A549 (cell line): ENCODE measurements around the gene IL10.

ENCODE experiments used
- CHD2 ChIP-seq: fragments of 150-350 bp; IDR thresholded peaks from 2 replicates; pipeline ENCODE4 v1.6.1; 2014; ENCODE audit warnings: low read length; ENCODE audit not compliant: partially characterized antibody
- CTCF ChIP-seq: fragments of >200 bp; sonication (Bioruptor Twin); formaldehyde crosslinking; IDR thresholded peaks from 3 replicates; pipeline ENCODE4 v1.5.1; 2016
- EHMT2 ChIP-seq: fragments of 200-600 bp; sonication (generic); IDR thresholded peaks from 2 replicates; pipeline ENCODE4 v1.6.1; 2016; ENCODE audit warnings: antibody characterized with exemption, low read depth, mild to moderate bottlenecking, moderate library complexity
- HDAC2 ChIP-seq: fragments of 200-600 bp; sonication (generic); IDR thresholded peaks from 2 replicates; pipeline ENCODE4 v1.6.1; 2016
- NFE2L2 ChIP-seq: fragments of 150-350 bp; conservative IDR thresholded peaks from 2 replicates; pipeline ENCODE4 v1.6.1; 2014; ENCODE audit warnings: low read length
- PBX3 ChIP-seq: IDR thresholded peaks from 2 replicates; pipeline ENCODE4 v1.6.1; 2012
- POLR2A ChIP-seq: IDR thresholded peaks from 2 replicates; pipeline ENCODE4 v1.6.1; 2012; ENCODE audit warnings: mild to moderate bottlenecking, low read length
- RAD21 ChIP-seq, 2 experiments: fragments of >200 bp in 1 of 2; sonication (Bioruptor Twin) in 1 of 2; formaldehyde crosslinking in 1 of 2; IDR thresholded peaks in 1 of 2; conservative IDR thresholded peaks in 1 of 2; 2 replicates in 1 of 2; 3 replicates in 1 of 2; pipeline ENCODE4 v1.6.1; 2012 to 2018; ENCODE audit warnings: inconsistent platforms in 1 of 2
- REST ChIP-seq: fragments of 200-600 bp; sonication (generic); IDR thresholded peaks from 2 replicates; pipeline ENCODE4 v1.6.1; 2016; ENCODE audit warnings: antibody characterized with exemption, mild to moderate bottlenecking, moderate library complexity
- SMC3 ChIP-seq: fragments of >200 bp; sonication (Bioruptor Twin); formaldehyde crosslinking; IDR thresholded peaks from 3 replicates; pipeline ENCODE4 v1.6.1; 2018; ENCODE audit warnings: inconsistent platforms
- ZC3H11A ChIP-seq: fragments of 450-650 bp; IDR thresholded peaks from 2 replicates; pipeline ENCODE4 v1.6.1; 2014; ENCODE audit warnings: antibody characterized with exemption, mild to moderate bottlenecking

- no peak for TF ChIP-seq NFE2L2
- TF ChIP-seq RAD21 (conservative IDR thresholded peaks at IDR 0.05 in 1 of 2, IDR thresholded peaks at IDR 0.05 in 1 of 2), result no peak
- no peak for TF ChIP-seq CTCF
- no peak for TF ChIP-seq PBX3
- TF ChIP-seq EHMT2, result no peak
- TF ChIP-seq ZC3H11A, result no peak
- TF ChIP-seq HDAC2, result no peak
- no peak for TF ChIP-seq REST
- TF ChIP-seq POLR2A, result no peak
- TF ChIP-seq SMC3, result no peak
- no peak for TF ChIP-seq CHD2
Observed at GRCh38 chr1:206737729-206738201, 34.5 kb downstream of the IL10 start.
